GM21381 (cell line): ENCODE data around the gene CBR1.

ENCODE experiments used
- ATAC-seq: cut with Tn5 transposase; IDR thresholded peaks from one replicate; pipeline ENCODE4 v1.9.1; 2021; ENCODE audit warnings: mild to moderate bottlenecking, moderate library complexity; ENCODE audit not compliant: unreplicated experiment

Gene CBR1

GRCh38 chr21:36069713-36070583 is at the start of gene CBR1:
Gene CBR1 (plus strand): TSS chr21:36070024. CDS start chr21:36070116, 92 bp downstream.
- peak; percentile 97 for ATAC-seq

GRCh38 chr21:36021251-36021837 is 48.5 kb upstream of the CBR1 start:
- no peak for ATAC-seq

GRCh38 chr21:36022427-36023091 is 47.3 kb upstream of the CBR1 start:
- no peak for ATAC-seq

GRCh38 chr21:36023092-36023480 is 46.7 kb upstream of the CBR1 start:
- no peak for ATAC-seq

- ATAC-seq = no peak
These were observed 45.0 kb upstream of the CBR1 start for GRCh38 chr21:36024782-36025181.

GRCh38 chr21:36027347-36027746 is 42.5 kb upstream of the CBR1 start:
- no peak for ATAC-seq

GRCh38 chr21:36028127-36029069 is 41.4 kb upstream of the CBR1 start:
- peak; percentile 67 for ATAC-seq

- ATAC-seq = no peak
These were observed 40.5 kb upstream of the CBR1 start for GRCh38 chr21:36029309-36029708.

GRCh38 chr21:36030581-36031189 is 39.1 kb upstream of the CBR1 start:
- ATAC-seq = no peak

- no peak for ATAC-seq
These were observed 37.0 kb upstream of the CBR1 start for GRCh38 chr21:36032647-36033406.

GRCh38 chr21:36034211-36034913 is 35.5 kb upstream of the CBR1 start:
- ATAC-seq = no peak

GRCh38 chr21:36035381-36035791 is 34.4 kb upstream of the CBR1 start:
- ATAC-seq = no peak

- ATAC-seq = no peak
These were observed 30.9 kb upstream of the CBR1 start for GRCh38 chr21:36038701-36039497.

- no peak for ATAC-seq
These were observed 30.0 kb upstream of the CBR1 start for GRCh38 chr21:36039861-36040260.

GRCh38 chr21:36040389-36040788 is 29.4 kb upstream of the CBR1 start:
- no peak for ATAC-seq

GRCh38 chr21:36041910-36042309 is 27.9 kb upstream of the CBR1 start:
- no peak for ATAC-seq

- no peak for ATAC-seq
These were observed 25.8 kb upstream of the CBR1 start for GRCh38 chr21:36044056-36044455.

GRCh38 chr21:36045993-36046392 is 23.8 kb upstream of the CBR1 start:
- no peak for ATAC-seq
